Natural killer cell treated with Interleukin-12 subunit alpha and Interleukin-12 subunit beta and Interleukin-15 and Interleukin-18, amount 100 ng/mL, for 72 hours (primary cell): ENCODE results near the gene P2RX2. TPM values are rescaled to one million over a fixed set of nuclear protein-coding genes. Genes with fewer than 3 reads are reported as not detected.

Experiments used
- ATAC-seq, 2 donors: fragments of 150-1000 bp; cut with Tn5 transposase in 1 of 2; sonication (Bioruptor Pico), chemical (Tn5 transposase) in 1 of 2; 2 replicates each; pipeline ENCODE4 v1.10.0; 2021
- DNase-seq: peaks from one replicate; pipeline ENCODE4 v3.0.0; 2022; ENCODE audit warnings: low spot score
- H3K27ac Mint-ChIP-seq, 2 donors: 1 replicate in 1 of 2; 2 replicates in 1 of 2; pipeline ENCODE4 v1.8.0; 2022; ENCODE audit warnings: mixed read lengths in 2 of 2, mild to moderate bottlenecking in 1 of 2, moderate library complexity in 1 of 2
- H3K27me3 Mint-ChIP-seq, 2 donors: 1 replicate in 1 of 2; 2 replicates in 1 of 2; pipeline ENCODE4 v1.8.0; 2022; ENCODE audit warnings: mixed read lengths in 2 of 2
- H3K36me3 Mint-ChIP-seq: one replicate; pipeline ENCODE4 v1.8.0; 2022; ENCODE audit warnings: mixed read lengths
- H3K4me1 Mint-ChIP-seq, 2 donors: 1 replicate in 1 of 2; 2 replicates in 1 of 2; pipeline ENCODE4 v1.8.0; 2022; ENCODE audit warnings: low read depth in 2 of 2, mixed read lengths in 2 of 2, mild to moderate bottlenecking in 1 of 2
- H3K4me3 Mint-ChIP-seq: one replicate; pipeline ENCODE4 v1.8.0; 2022; ENCODE audit warnings: mixed read lengths
- H3K9me3 Mint-ChIP-seq: 2 replicates; pipeline ENCODE4 v1.8.0; 2022; ENCODE audit warnings: mixed read lengths
- total RNA-seq, 2 donors: library from RNA; stranded (reverse); gene quantifications; one replicate each; pipeline ENCODE4 v1.2.3, GENCODE V29; 2022

The P2RX2 gene
- total RNA-seq, 2 donors from 2014 or later: not detected

- peaks cover 0 to 13% of the 10 kb centered on the region in 2 donors for H3K4me1 Mint-ChIP-seq
Measured at GRCh38 chr12:132622437-132623071, 4.0 kb downstream of the P2RX2 start.

GRCh38 chr12:132623072-132623869 is 4.7 kb downstream of the P2RX2 start:
- Mint-ChIP-seq H3K4me3 (no peak overlapping the region), H3K36me3 (no peaks in the 10 kb centered on the region), H3K27ac (no peak overlapping the region), H3K4me1 (peaks cover 0 to 6% of the 10 kb centered on the region in 2 donors), H3K27me3 (peaks cover 0 to under 1% of the 10 kb centered on the region in 2 donors), H3K9me3 (no peaks in the 10 kb centered on the region)
- ATAC-seq (no peak), DNase-seq (no peak)

More at GRCh38 chr12:132622437-132623071, 4.0 kb downstream of the P2RX2 start:
- no peak overlapping the region for H3K4me3 Mint-ChIP-seq
- ATAC-seq: no peak
- no peak for DNase-seq
- no peak overlapping the region for H3K27ac Mint-ChIP-seq
- peaks cover 5% of the 10 kb centered on the region for H3K36me3 Mint-ChIP-seq
- H3K9me3 Mint-ChIP-seq: no peaks in the 10 kb centered on the region
- peaks cover 7 to 8% of the 10 kb centered on the region in 2 donors for H3K27me3 Mint-ChIP-seq

DNA sequence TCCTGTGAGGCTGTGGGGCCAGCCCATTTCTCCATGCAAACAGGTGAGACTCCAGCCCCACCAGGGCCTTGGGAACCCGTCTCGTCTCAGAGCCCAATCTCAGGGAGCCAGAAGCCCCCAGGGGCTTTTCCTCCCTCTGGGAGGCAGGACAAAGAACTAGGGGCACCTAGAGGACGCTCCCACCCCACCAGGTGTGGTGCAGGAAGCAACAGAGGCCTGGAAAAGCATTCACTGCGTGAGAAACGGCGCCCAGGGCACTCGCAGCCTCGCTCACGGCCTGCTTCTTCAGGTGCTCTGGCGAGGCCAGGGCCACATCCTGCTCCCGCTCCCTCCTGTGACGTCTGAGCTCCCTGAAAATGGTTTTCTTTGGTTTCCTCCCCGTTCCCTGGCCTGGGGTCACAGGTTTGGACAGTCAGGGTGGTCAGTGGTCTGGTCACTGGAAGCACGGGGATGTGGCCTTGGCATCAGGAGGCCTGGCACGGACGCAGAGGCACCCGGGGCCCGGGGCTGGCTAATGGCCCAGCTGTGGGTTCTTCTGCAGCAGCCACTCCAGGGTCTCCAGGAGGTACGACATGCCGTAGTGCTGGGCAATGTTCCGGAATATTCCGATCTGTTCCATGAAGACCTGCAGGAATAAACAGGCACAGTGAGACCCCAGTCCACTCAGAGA is 5.7 kb downstream of the P2RX2 start:
- Mint-ChIP-seq H3K27ac (no peak overlapping the region), H3K9me3 (no peaks in the 10 kb centered on the region), H3K27me3 (no peaks in the 10 kb centered on the region), H3K36me3 (peaks cover under 1% of the 10 kb centered on the region), H3K4me3 (no peak overlapping the region), H3K4me1 (peaks cover 0 to 6% of the 10 kb centered on the region in 2 donors)
- no peak for DNase-seq
- no peak for ATAC-seq

DNA sequence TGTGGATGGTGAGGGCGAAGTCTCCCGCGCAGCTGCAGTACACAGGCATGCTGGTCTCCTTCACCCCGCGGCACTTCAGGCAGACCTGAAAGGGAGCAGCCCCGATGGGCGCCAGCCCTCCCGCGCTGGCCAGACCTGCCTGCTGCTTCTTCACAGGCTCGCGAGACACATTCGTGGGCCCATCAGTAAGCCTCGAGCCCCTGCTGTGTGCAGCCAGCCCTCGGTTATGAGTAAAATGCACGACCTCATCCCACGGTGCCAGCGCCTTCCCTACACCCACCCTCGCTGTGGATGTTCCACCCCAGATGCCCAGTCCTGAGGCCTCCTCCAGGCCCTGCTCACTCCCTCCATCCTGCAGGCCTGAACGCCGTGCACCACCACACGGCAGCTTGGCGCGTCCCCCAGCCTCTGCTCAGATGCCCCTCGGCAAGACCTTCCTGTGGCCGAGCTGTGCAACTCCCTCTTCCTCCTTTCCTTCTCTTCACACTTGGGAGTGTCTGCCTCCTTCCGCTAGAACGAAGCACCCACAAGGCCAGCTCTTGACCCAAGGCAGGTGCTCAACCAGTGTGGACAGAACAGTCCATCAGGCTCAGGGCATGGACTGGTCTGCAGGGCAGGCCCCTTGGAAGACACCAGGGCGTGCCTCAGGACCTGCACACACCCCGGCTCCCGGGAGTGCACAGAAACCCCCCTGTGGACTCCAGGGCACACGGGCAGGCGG is 6.5 kb downstream of the P2RX2 start:
- H3K27ac Mint-ChIP-seq: no peak overlapping the region
- H3K4me3 Mint-ChIP-seq: no peak overlapping the region
- ATAC-seq (peak in 1 of 2 donors; percentile 33), DNase-seq (no peak)
- no peaks in the 10 kb centered on the region for H3K27me3 Mint-ChIP-seq
- no peaks in the 10 kb centered on the region for H3K9me3 Mint-ChIP-seq
- H3K4me1 Mint-ChIP-seq: peaks cover 0 to 6% of the 10 kb centered on the region in 2 donors
- H3K36me3 Mint-ChIP-seq: peaks cover 8% of the 10 kb centered on the region

- Mint-ChIP-seq H3K4me1 (peaks cover 0 to 6% of the 10 kb centered on the region in 2 donors), H3K4me3 (no peak overlapping the region), H3K27me3 (no peaks in the 10 kb centered on the region), H3K36me3 (peaks cover 15% of the 10 kb centered on the region), H3K27ac (no peak overlapping the region), H3K9me3 (no peaks in the 10 kb centered on the region)
- ATAC-seq (peak in 1 of 2 donors; percentile 12), DNase-seq (no peak)
Measured at GRCh38 chr12:132625731-132626430, 7.3 kb downstream of the P2RX2 start.

DNA sequence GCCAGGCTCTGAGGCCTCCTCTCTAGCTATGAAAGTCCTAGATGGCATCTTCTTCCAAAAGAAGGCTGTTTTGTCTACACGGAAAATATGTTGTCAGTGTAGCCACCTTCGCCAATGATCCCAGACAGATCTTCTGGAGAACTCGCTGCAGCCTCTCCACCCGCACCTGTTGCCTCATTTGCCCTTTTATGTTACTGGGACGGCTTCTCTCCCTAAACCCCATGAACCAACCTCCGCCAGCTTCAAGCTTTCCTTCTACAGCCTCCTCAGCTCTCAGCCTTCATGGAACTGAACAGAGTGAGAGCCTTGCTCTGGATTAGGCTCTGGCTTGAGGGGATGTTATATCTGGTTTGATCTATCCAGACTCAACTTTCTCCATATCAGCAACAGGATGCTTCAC is 10.8 kb downstream of the P2RX2 start:
- no peak for ATAC-seq
- H3K4me3 Mint-ChIP-seq: no peak overlapping the region

GRCh38 chr12:132630672-132631071 is 12.1 kb downstream of the P2RX2 start:
- no peak for DNase-seq
- Mint-ChIP-seq H3K9me3 (no peaks in the 10 kb centered on the region), H3K27me3 (no peaks in the 10 kb centered on the region), H3K4me1 (no peaks in the 10 kb centered on the region), H3K27ac (no peak overlapping the region), H3K36me3 (peaks cover 23% of the 10 kb centered on the region), H3K4me3 (no peak overlapping the region)
- ATAC-seq: no peak

More for the DNA sequence above, 10.8 kb downstream of the P2RX2 start:
- Mint-ChIP-seq H3K9me3 (no peaks in the 10 kb centered on the region), H3K36me3 (peaks cover 23% of the 10 kb centered on the region), H3K4me1 (no peaks in the 10 kb centered on the region), H3K27me3 (no peaks in the 10 kb centered on the region), H3K27ac (no peak overlapping the region)
- no peak for DNase-seq

DNA sequence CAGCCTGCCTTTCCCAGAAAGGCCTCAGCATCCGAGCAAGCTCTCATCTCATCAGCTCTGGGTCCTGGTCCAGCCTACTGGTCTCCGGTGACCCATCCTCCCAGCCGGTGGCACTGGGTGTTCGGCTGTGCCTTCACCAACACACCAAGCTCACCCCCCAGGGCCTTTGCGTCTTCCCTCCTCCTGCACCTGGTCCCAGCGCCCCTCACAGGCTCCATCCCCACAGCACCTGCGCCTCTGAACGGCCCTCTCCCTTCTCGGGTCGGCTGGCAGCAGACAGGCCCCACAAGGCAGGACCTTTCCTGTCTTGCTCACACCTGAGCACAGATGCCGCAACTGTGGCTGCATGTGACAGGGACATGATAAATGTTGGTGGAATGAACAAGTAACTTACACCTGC is 13.1 kb downstream of the P2RX2 start:
- Mint-ChIP-seq H3K4me3 (no peak overlapping the region), H3K9me3 (no peaks in the 10 kb centered on the region), H3K4me1 (no peaks in the 10 kb centered on the region), H3K27me3 (no peaks in the 10 kb centered on the region), H3K36me3 (peaks cover 23% of the 10 kb centered on the region), H3K27ac (no peak overlapping the region)
- DNase-seq: no peak
- ATAC-seq: no peak

GRCh38 chr12:132632521-132633228 is 14.1 kb downstream of the P2RX2 start:
- Mint-ChIP-seq H3K27me3 (no peaks in the 10 kb centered on the region), H3K4me3 (no peak overlapping the region), H3K4me1 (no peaks in the 10 kb centered on the region), H3K27ac (no peak overlapping the region), H3K9me3 (no peaks in the 10 kb centered on the region), H3K36me3 (peaks cover 23% of the 10 kb centered on the region)
- DNase-seq (no peak), ATAC-seq (peak in 1 of 2 donors; percentile 6)

GRCh38 chr12:132633398-132633797 is 14.8 kb downstream of the P2RX2 start:
- H3K27ac Mint-ChIP-seq: no peak overlapping the region
- H3K36me3 Mint-ChIP-seq: peaks cover 23% of the 10 kb centered on the region
- H3K4me3 Mint-ChIP-seq: no peak overlapping the region
- no peak for DNase-seq
- ATAC-seq: no peak
- H3K9me3 Mint-ChIP-seq: no peaks in the 10 kb centered on the region
- no peaks in the 10 kb centered on the region for H3K27me3 Mint-ChIP-seq
- H3K4me1 Mint-ChIP-seq: no peaks in the 10 kb centered on the region

DNA sequence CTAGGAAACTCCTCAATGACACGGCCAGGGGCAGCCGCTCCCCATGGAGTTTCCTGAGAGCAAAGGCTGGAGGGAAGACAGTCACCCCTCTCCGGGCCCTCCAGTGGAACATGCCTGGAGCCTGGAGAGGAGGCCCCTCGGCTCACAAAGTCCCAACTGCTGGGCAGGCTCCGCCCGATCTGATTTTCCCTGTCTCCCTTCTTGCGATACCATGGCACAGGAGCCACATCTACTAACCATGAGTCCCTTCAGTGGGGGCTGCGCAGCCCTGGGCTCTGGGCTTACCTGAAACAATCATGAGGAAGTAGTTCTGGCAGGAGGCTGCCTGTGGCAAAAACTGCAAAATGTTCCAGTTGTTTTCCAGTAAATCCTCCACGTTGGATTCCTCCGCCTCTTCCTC is 15.3 kb downstream of the P2RX2 start:
- Mint-ChIP-seq H3K27ac (no peak overlapping the region), H3K36me3 (peaks cover 26% of the 10 kb centered on the region)

GRCh38 chr12:132634411-132634990 is 15.9 kb downstream of the P2RX2 start:
- Mint-ChIP-seq H3K27ac (no peak overlapping the region), H3K27me3 (no peaks in the 10 kb centered on the region), H3K36me3 (peaks cover 25% of the 10 kb centered on the region), H3K4me3 (no peak overlapping the region), H3K4me1 (no peaks in the 10 kb centered on the region), H3K9me3 (no peaks in the 10 kb centered on the region)
- no peak for DNase-seq
- ATAC-seq: no peak

More for the DNA sequence above, 15.3 kb downstream of the P2RX2 start:
- H3K9me3 Mint-ChIP-seq: no peaks in the 10 kb centered on the region
- H3K4me3 Mint-ChIP-seq: no peak overlapping the region
- no peak for DNase-seq
- H3K27me3 Mint-ChIP-seq: no peaks in the 10 kb centered on the region
- no peak for ATAC-seq
- no peaks in the 10 kb centered on the region for H3K4me1 Mint-ChIP-seq
